Testis (tissue), 3 donors: Measurements from ENCODE around the gene ERC1. TPM values are rescaled to one million over a fixed set of nuclear protein-coding genes. Genes with fewer than 3 reads are reported as not detected.
"Not testable (repeated sequence)": the region's sequence is repeated elsewhere in the genome, so short reads cannot be mapped to it uniquely, and the experiment has no call there.

ENCODE experiments used
- DNase-seq: peaks from one replicate; pipeline ENCODE4 v3.0.0-alpha.2; 2019
- H3K27ac ChIP-seq, 2 donors: fragments of 200-600 bp; sonication (generic); one replicate each; pipeline ENCODE4 v1.5.1; 2019
- H3K27me3 ChIP-seq: fragments of 200-600 bp; sonication (generic); one replicate; pipeline ENCODE4 v1.5.1; 2019
- H3K36me3 ChIP-seq: fragments of 200-600 bp; sonication (generic); one replicate; pipeline ENCODE4 v1.5.1; 2017; ENCODE audit warnings: low read depth; ENCODE audit errors: missing control alignments
- H3K4me1 ChIP-seq: fragments of 200-600 bp; sonication (generic); one replicate; pipeline ENCODE4 v1.5.1; 2019
- H3K4me3 ChIP-seq, 2 donors: fragments of 200-600 bp; sonication (generic); one replicate each; pipeline ENCODE4 v1.5.1; 2017 to 2019
- H3K9me3 ChIP-seq: fragments of 200-600 bp; sonication (generic); one replicate; pipeline ENCODE4 v1.5.1; 2017
- CTCF ChIP-seq, 3 experiments: fragments of 450-650 bp in 2 of 3; fragments of 200-600 bp in 1 of 3; sonication (generic) in 1 of 3; IDR thresholded peaks; one replicate each; pipeline ENCODE4 v1.5.1; 2016 to 2019; ENCODE audit warnings: antibody characterized with exemption in 3 of 3, mild to moderate bottlenecking in 2 of 3, moderate library complexity in 1 of 3
- POLR2A ChIP-seq: fragments of 450-650 bp; IDR thresholded peaks from one replicate; pipeline ENCODE4 v1.6.1; 2017; ENCODE audit warnings: antibody characterized with exemption, mild to moderate bottlenecking, moderate library complexity
- WGBS, 2 donors: methylation state at CpG; one replicate each; pipeline ENCODE4 v1.1.5; 2018; 5-methylcytosine and 5-hydroxymethylcytosine counted together
- intact Hi-C: fragments of 100-400 bp; cut with DNase I; formaldehyde crosslinking; loops from one replicate; pipeline ENCODE4 v1.15.1; 2023; ENCODE audit warnings: low total_unique reads
- polyA plus RNA-seq: library from polyadenylated mRNA; stranded (reverse); fragments of 350-450 nt; fragmentation: Illumina TruSeq; extraction: RNeasy Lipid Tissue Mini Kit (QIAGEN cat#74804); gene quantifications from one replicate; pipeline ENCODE4 v1.2.3, GENCODE V29; 2014; ENCODE audit warnings: low read depth, low replicate concordance; ENCODE audit not compliant: insufficient read depth
- total RNA-seq, 2 donors: library from RNA; depleted of rRNA; stranded (reverse); fragments of >200 nt; gene quantifications; one replicate each; pipeline ENCODE4 v1.2.3, GENCODE V29; 2016

Gene ERC1
- total and polyA plus RNA-seq, 3 donors from 2014 or later = 25.8 to 109 (median 106) TPM

- H3K36me3 ChIP-seq = no peaks in the 10 kb centered on the region
- TF ChIP-seq POLR2A = no peak
- intact Hi-C loops = no loop called here
- H3K27ac ChIP-seq = no peak overlapping the region
- WGBS, 2 donors = 43 to 52% methylated on average over 1 of the region's 1 CpG
- H3K27me3 ChIP-seq = no peaks in the 10 kb centered on the region
- H3K4me1 ChIP-seq = no peaks in the 10 kb centered on the region
- H3K4me3 ChIP-seq = no peak overlapping the region
- DNase-seq = no peak
- no peaks in the 10 kb centered on the region for H3K9me3 ChIP-seq
Measured at GRCh38 chr12:1311145-1311544, 320.1 kb downstream of the ERC1 start.

- TF ChIP-seq CTCF (IDR thresholded peaks at IDR 0.05) (no peak), POLR2A (no peak)
- Histone ChIP-seq H3K4me1 (peaks cover 5% of the 10 kb centered on the region), H3K27me3 (no peaks in the 10 kb centered on the region), H3K9me3 (no peaks in the 10 kb centered on the region), H3K27ac (no peak overlapping the region), H3K4me3 (no peak overlapping the region), H3K36me3 (no peaks in the 10 kb centered on the region)
- 84 to 94% methylated on average over 2 of the region's 2 CpGs for WGBS, 2 donors
- no peak for DNase-seq
- intact Hi-C loops = no loop called here
Measured at GRCh38 chr12:1313906-1314305, 322.9 kb downstream of the ERC1 start.

GRCh38 chr12:1314523-1314922 lies 323.5 kb downstream of the ERC1 start:
- Histone ChIP-seq H3K4me1 (peaks cover 5% of the 10 kb centered on the region), H3K27me3 (no peaks in the 10 kb centered on the region), H3K9me3 (no peaks in the 10 kb centered on the region), H3K36me3 (no peaks in the 10 kb centered on the region), H3K27ac (no peak overlapping the region), H3K4me3 (no peak overlapping the region)
- DNase-seq = no peak
- intact Hi-C loops = no loop called here
- WGBS, 2 donors = 86 to 93% methylated on average over 1 of the region's 1 CpG
- no peak for TF ChIP-seq POLR2A
- TF ChIP-seq CTCF (IDR thresholded peaks at IDR 0.05) = no peak

GRCh38 chr12:1316991-1317390 lies 326.0 kb downstream of the ERC1 start:
- H3K27ac ChIP-seq, DNase-seq, H3K27me3 ChIP-seq, H3K36me3 ChIP-seq, H3K4me1 ChIP-seq, H3K9me3 ChIP-seq, intact Hi-C loops, H3K4me3 ChIP-seq: not testable (repeated sequence)
- 96 to 97% methylated on average over 5 of the region's 5 CpGs for WGBS, 2 donors

- H3K27ac ChIP-seq = peak overlapping the region in 1 of 2 donors; percentile 56
- whole genome bisulfite sequencing, 2 donors = 34 to 38% methylated on average over 7 of the region's 7 CpGs
- intact Hi-C loops = no loop called here
- H3K27me3 ChIP-seq = no peaks in the 10 kb centered on the region
- H3K36me3 ChIP-seq = no peaks in the 10 kb centered on the region
- TF ChIP-seq POLR2A (no peak), CTCF (IDR thresholded peaks at IDR 0.05) (no peak)
- peaks cover 5% of the 10 kb centered on the region for H3K4me1 ChIP-seq
- no peak overlapping the region for H3K4me3 ChIP-seq
- H3K9me3 ChIP-seq = no peaks in the 10 kb centered on the region
- DNase-seq = peak; percentile 38
Measured at GRCh38 chr12:1318327-1319031, 327.5 kb downstream of the ERC1 start.

GRCh38 chr12:1319212-1319611 lies 328.2 kb downstream of the ERC1 start:
- Histone ChIP-seq H3K4me3 (no peak overlapping the region), H3K36me3 (no peaks in the 10 kb centered on the region), H3K27ac (peak overlapping the region in 1 of 2 donors; percentile 56), H3K27me3 (no peaks in the 10 kb centered on the region), H3K4me1 (peaks cover 5% of the 10 kb centered on the region), H3K9me3 (no peaks in the 10 kb centered on the region)
- no peak for TF ChIP-seq CTCF (IDR thresholded peaks at IDR 0.05)
- intact Hi-C loops = no loop called here
- DNase-seq = no peak
- 78 to 81% methylated on average over 2 of the region's 2 CpGs for WGBS, 2 donors
